ENCODE data around the gene CHL1. TPM values are rescaled to one million over a fixed set of nuclear protein-coding genes. Genes with fewer than 3 reads are reported as not detected.

CHL1 gene
- total RNA-seq, 1 experiment from 2014 or later, result not detected

- Histone ChIP-seq H3K9me3 (no peaks in the 10 kb centered on the region), H3K4me3 (ENCODE audit: low read depth, low read length) (no peak overlapping the region), H3K27me3 (replicated peaks; ENCODE audit: control insufficient read depth, insufficient read depth, low read length) (no peaks in the 10 kb centered on the region), H3K36me3 (ENCODE audit: control insufficient read depth, insufficient read depth, low read length) (no peaks in the 10 kb centered on the region), H3K4me1 (no peaks in the 10 kb centered on the region)
- Mint-ChIP-seq H3K27me3 (ENCODE audit: insufficient read depth, unreplicated experiment) (no peaks in the 10 kb centered on the region), H3K4me1 (ENCODE audit: low read depth, unreplicated experiment) (no peaks in the 10 kb centered on the region), H3K27ac (ENCODE audit: unreplicated experiment) (no peak overlapping the region), H3K36me3 (ENCODE audit: insufficient read depth, unreplicated experiment) (no peaks in the 10 kb centered on the region), H3K9me3 (ENCODE audit: unreplicated experiment) (no peaks in the 10 kb centered on the region), H3K4me3 (ENCODE audit: unreplicated experiment) (no peak overlapping the region)
- POLR2A ChIA-PET, result no interaction called here
- no peak for TF ChIP-seq CTCF (IDR thresholded peaks at IDR 0.05; ENCODE audit: insufficient read depth in 1 of 2, low read depth in 1 of 2, low read length in 1 of 2, severe bottlenecking in 1 of 2, unreplicated experiment in 1 of 2)
- no TSS peak for BruUV-seq (replicated peaks)
- CTCF ChIA-PET, result no interaction called here
- DNase-seq, result no peak
- intact Hi-C loops (cut with micrococcal nuclease; ENCODE audit: unreplicated experiment), result no loop called here
Measured at GRCh38 chr3:256501-256900, 59.9 kb downstream of the CHL1 start.

GRCh38 chr3:257826-258225 is 61.3 kb downstream of the CHL1 start:
- Histone ChIP-seq H3K36me3 (ENCODE audit: control insufficient read depth, insufficient read depth, low read length) (no peaks in the 10 kb centered on the region), H3K27me3 (replicated peaks; ENCODE audit: control insufficient read depth, insufficient read depth, low read length) (no peaks in the 10 kb centered on the region), H3K4me1 (no peaks in the 10 kb centered on the region), H3K9me3 (no peaks in the 10 kb centered on the region), H3K4me3 (ENCODE audit: low read depth, low read length) (no peak overlapping the region)
- H3K4me1 Mint-ChIP-seq (ENCODE audit: low read depth, unreplicated experiment), result no peaks in the 10 kb centered on the region
- no TSS peak for BruUV-seq (replicated peaks)
- ChIA-PET POLR2A (no interaction called here), CTCF (no interaction called here)
- TF ChIP-seq CTCF (IDR thresholded peaks at IDR 0.05; ENCODE audit: insufficient read depth in 1 of 2, low read depth in 1 of 2, low read length in 1 of 2, severe bottlenecking in 1 of 2, unreplicated experiment in 1 of 2), result no peak
- DNase-seq, result no peak
- intact Hi-C loops (cut with micrococcal nuclease; ENCODE audit: unreplicated experiment), result no loop called here
- no peak overlapping the region for H3K4me3 Mint-ChIP-seq (ENCODE audit: unreplicated experiment)
- no peaks in the 10 kb centered on the region for H3K9me3 Mint-ChIP-seq (ENCODE audit: unreplicated experiment)
- no peak overlapping the region for H3K27ac Mint-ChIP-seq (ENCODE audit: unreplicated experiment)
- no peaks in the 10 kb centered on the region for H3K36me3 Mint-ChIP-seq (ENCODE audit: insufficient read depth, unreplicated experiment)
- H3K27me3 Mint-ChIP-seq (ENCODE audit: insufficient read depth, unreplicated experiment), result no peaks in the 10 kb centered on the region

DNA sequence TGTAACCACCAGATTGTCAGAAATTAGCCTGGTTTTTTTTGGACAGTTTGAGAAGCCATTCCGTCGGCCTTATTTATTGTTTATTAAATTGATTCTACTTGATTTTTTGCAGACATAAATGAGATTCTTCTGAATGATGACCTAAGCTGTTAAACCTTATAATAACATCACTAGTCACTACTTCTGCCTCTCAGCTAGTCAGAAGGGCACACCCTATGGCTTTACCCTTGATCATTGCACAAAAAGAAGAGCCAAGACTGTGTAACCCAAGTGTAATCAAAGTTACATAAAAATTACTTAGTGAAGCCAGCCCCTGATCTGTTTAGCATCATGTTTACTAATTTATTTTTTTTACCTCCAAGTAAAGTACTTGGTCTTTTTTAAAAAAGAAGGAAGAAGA is 64.3 kb downstream of the CHL1 start:
- Histone ChIP-seq H3K4me1 (peaks cover 23% of the 10 kb centered on the region), H3K9me3 (no peaks in the 10 kb centered on the region), H3K27me3 (replicated peaks; ENCODE audit: control insufficient read depth, insufficient read depth, low read length) (no peaks in the 10 kb centered on the region), H3K36me3 (ENCODE audit: control insufficient read depth, insufficient read depth, low read length) (no peaks in the 10 kb centered on the region), H3K4me3 (ENCODE audit: low read depth, low read length) (no peak overlapping the region)
- ChIA-PET POLR2A (no interaction called here), CTCF (no interaction called here)
- TF ChIP-seq CTCF (IDR thresholded peaks at IDR 0.05; ENCODE audit: insufficient read depth in 1 of 2, low read depth in 1 of 2, low read length in 1 of 2, severe bottlenecking in 1 of 2, unreplicated experiment in 1 of 2), result no peak
- intact Hi-C loops (cut with micrococcal nuclease; ENCODE audit: unreplicated experiment), result no loop called here
- no peak overlapping the region for H3K27ac Mint-ChIP-seq (ENCODE audit: unreplicated experiment)
- no peaks in the 10 kb centered on the region for H3K27me3 Mint-ChIP-seq (ENCODE audit: insufficient read depth, unreplicated experiment)
- DNase-seq, result no peak
- no peaks in the 10 kb centered on the region for H3K4me1 Mint-ChIP-seq (ENCODE audit: low read depth, unreplicated experiment)
- H3K36me3 Mint-ChIP-seq (ENCODE audit: insufficient read depth, unreplicated experiment), result no peaks in the 10 kb centered on the region
- no peaks in the 10 kb centered on the region for H3K9me3 Mint-ChIP-seq (ENCODE audit: unreplicated experiment)
- no peak overlapping the region for H3K4me3 Mint-ChIP-seq (ENCODE audit: unreplicated experiment)
- no TSS peak for BruUV-seq (replicated peaks)
